ENCODE results near the gene CLDN11. TPM values are rescaled to one million over a fixed set of nuclear protein-coding genes. Genes with fewer than 3 reads are reported as not detected.
A peak's percentile ranks its signal among the peaks of the same experiment; 100 is the strongest.

The CLDN11 gene
- total RNA-seq, 3 donors from 2014 or later = 0.19 to 0.38 (median 0.32) TPM

- H3K4me1 Mint-ChIP-seq (ENCODE audit: low read depth) = peaks cover 19% of the 10 kb centered on the region
- no peaks in the 10 kb centered on the region for H3K9me3 Mint-ChIP-seq
- peaks cover 46% of the 10 kb centered on the region for H3K27me3 Mint-ChIP-seq (ENCODE audit: low read depth)
- no peaks in the 10 kb centered on the region for H3K36me3 Mint-ChIP-seq (ENCODE audit: insufficient read depth)
- DNase-seq (no peak), ATAC-seq (no peak)
- peak overlapping the region; percentile 33 for H3K4me3 Mint-ChIP-seq
Observed at GRCh38 chr3:170420307-170420821, 1.7 kb downstream of the CLDN11 start.

GRCh38 chr3:170421111-170421641 is 2.5 kb downstream of the CLDN11 start:
- H3K27me3 Mint-ChIP-seq (ENCODE audit: low read depth) = peaks cover 43% of the 10 kb centered on the region
- no peaks in the 10 kb centered on the region for H3K9me3 Mint-ChIP-seq
- no peak overlapping the region for H3K4me3 Mint-ChIP-seq
- peaks cover 19% of the 10 kb centered on the region for H3K4me1 Mint-ChIP-seq (ENCODE audit: low read depth)
- ATAC-seq (no peak), DNase-seq (no peak)
- H3K36me3 Mint-ChIP-seq (ENCODE audit: insufficient read depth) = no peaks in the 10 kb centered on the region

GRCh38 chr3:170421758-170422157 is 3.1 kb downstream of the CLDN11 start:
- H3K27me3 Mint-ChIP-seq (ENCODE audit: low read depth) = peaks cover 43% of the 10 kb centered on the region
- H3K36me3 Mint-ChIP-seq (ENCODE audit: insufficient read depth) = no peaks in the 10 kb centered on the region
- H3K4me3 Mint-ChIP-seq = no peak overlapping the region
- DNase-seq (no peak), ATAC-seq (no peak)
- H3K4me1 Mint-ChIP-seq (ENCODE audit: low read depth) = peaks cover 19% of the 10 kb centered on the region
- H3K9me3 Mint-ChIP-seq = no peaks in the 10 kb centered on the region

- no peak overlapping the region for H3K4me3 Mint-ChIP-seq
- no peaks in the 10 kb centered on the region for H3K36me3 Mint-ChIP-seq (ENCODE audit: insufficient read depth)
- no peaks in the 10 kb centered on the region for H3K9me3 Mint-ChIP-seq
- peaks cover 17% of the 10 kb centered on the region for H3K4me1 Mint-ChIP-seq (ENCODE audit: low read depth)
- peaks cover 32% of the 10 kb centered on the region for H3K27me3 Mint-ChIP-seq (ENCODE audit: low read depth)
- DNase-seq (no peak), ATAC-seq (no peak)
Observed at GRCh38 chr3:170423001-170423615, 4.4 kb downstream of the CLDN11 start.

- H3K9me3 Mint-ChIP-seq = no peaks in the 10 kb centered on the region
- H3K27me3 Mint-ChIP-seq (ENCODE audit: low read depth) = peaks cover 19% of the 10 kb centered on the region
- no peak for ATAC-seq
- H3K4me3 Mint-ChIP-seq = no peak overlapping the region
- H3K36me3 Mint-ChIP-seq (ENCODE audit: insufficient read depth) = no peaks in the 10 kb centered on the region
- no peak for DNase-seq
- peaks cover 23% of the 10 kb centered on the region for H3K4me1 Mint-ChIP-seq (ENCODE audit: low read depth)
Observed at GRCh38 chr3:170424879-170425278, 6.2 kb downstream of the CLDN11 start.

GRCh38 chr3:170425491-170426239 is 7.0 kb downstream of the CLDN11 start:
- H3K4me3 Mint-ChIP-seq = no peak overlapping the region
- ATAC-seq = no peak

GRCh38 chr3:170426240-170426797 is 7.7 kb downstream of the CLDN11 start:
- Mint-ChIP-seq H3K9me3 (no peaks in the 10 kb centered on the region), H3K36me3 (ENCODE audit: insufficient read depth) (no peaks in the 10 kb centered on the region), H3K4me3 (no peak overlapping the region), H3K27me3 (ENCODE audit: low read depth) (peaks cover 8% of the 10 kb centered on the region), H3K4me1 (ENCODE audit: low read depth) (peaks cover 17% of the 10 kb centered on the region)
- ATAC-seq (no peak), DNase-seq (no peak)

More at GRCh38 chr3:170425491-170426239, 7.0 kb downstream of the CLDN11 start:
- Mint-ChIP-seq H3K27me3 (ENCODE audit: low read depth) (peaks cover 13% of the 10 kb centered on the region), H3K36me3 (ENCODE audit: insufficient read depth) (no peaks in the 10 kb centered on the region), H3K9me3 (no peaks in the 10 kb centered on the region), H3K4me1 (ENCODE audit: low read depth) (peaks cover 17% of the 10 kb centered on the region)
- DNase-seq = no peak

- ATAC-seq (no peak), DNase-seq (no peak)
- no peaks in the 10 kb centered on the region for H3K27me3 Mint-ChIP-seq (ENCODE audit: low read depth)
- H3K4me1 Mint-ChIP-seq (ENCODE audit: low read depth) = peaks cover 17% of the 10 kb centered on the region
- H3K36me3 Mint-ChIP-seq (ENCODE audit: insufficient read depth) = no peaks in the 10 kb centered on the region
- H3K4me3 Mint-ChIP-seq = no peak overlapping the region
- H3K9me3 Mint-ChIP-seq = no peaks in the 10 kb centered on the region
Observed at GRCh38 chr3:170428095-170428494, 9.4 kb downstream of the CLDN11 start.

- no peaks in the 10 kb centered on the region for H3K27me3 Mint-ChIP-seq (ENCODE audit: low read depth)
- H3K4me3 Mint-ChIP-seq = no peak overlapping the region
- no peaks in the 10 kb centered on the region for H3K9me3 Mint-ChIP-seq
- H3K4me1 Mint-ChIP-seq (ENCODE audit: low read depth) = peaks cover 17% of the 10 kb centered on the region
- DNase-seq (no peak), ATAC-seq (peak; percentile 30 to 38)
- no peaks in the 10 kb centered on the region for H3K36me3 Mint-ChIP-seq (ENCODE audit: insufficient read depth)
Observed at GRCh38 chr3:170429050-170429449, 10.4 kb downstream of the CLDN11 start.

- DNase-seq (no peak), ATAC-seq (no peak)
- Mint-ChIP-seq H3K36me3 (ENCODE audit: insufficient read depth) (no peaks in the 10 kb centered on the region), H3K27me3 (ENCODE audit: low read depth) (no peaks in the 10 kb centered on the region), H3K4me3 (no peak overlapping the region), H3K9me3 (no peaks in the 10 kb centered on the region), H3K4me1 (ENCODE audit: low read depth) (peaks cover 17% of the 10 kb centered on the region)
Observed at GRCh38 chr3:170431054-170431453, 12.4 kb downstream of the CLDN11 start.

GRCh38 chr3:170432416-170432815 is 13.7 kb downstream of the CLDN11 start:
- no peak for DNase-seq
- Mint-ChIP-seq H3K9me3 (no peaks in the 10 kb centered on the region), H3K4me3 (no peak overlapping the region), H3K4me1 (ENCODE audit: low read depth) (peaks cover 17% of the 10 kb centered on the region), H3K36me3 (ENCODE audit: insufficient read depth) (no peaks in the 10 kb centered on the region), H3K27me3 (ENCODE audit: low read depth) (no peaks in the 10 kb centered on the region)
- ATAC-seq = no peak

- Mint-ChIP-seq H3K4me1 (ENCODE audit: low read depth) (no peaks in the 10 kb centered on the region), H3K4me3 (no peak overlapping the region)
- ATAC-seq = no peak
Observed at GRCh38 chr3:170436697-170437096, 18.0 kb downstream of the CLDN11 start.

GRCh38 chr3:170437176-170437575 is 18.5 kb downstream of the CLDN11 start:
- no peak for ATAC-seq
- no peak for DNase-seq
- no peaks in the 10 kb centered on the region for H3K9me3 Mint-ChIP-seq
- no peaks in the 10 kb centered on the region for H3K36me3 Mint-ChIP-seq (ENCODE audit: insufficient read depth)
- no peak overlapping the region for H3K4me3 Mint-ChIP-seq
- H3K4me1 Mint-ChIP-seq (ENCODE audit: low read depth) = no peaks in the 10 kb centered on the region
- peaks cover 13% of the 10 kb centered on the region for H3K27me3 Mint-ChIP-seq (ENCODE audit: low read depth)

More at GRCh38 chr3:170436697-170437096, 18.0 kb downstream of the CLDN11 start:
- no peak for DNase-seq
- no peaks in the 10 kb centered on the region for H3K36me3 Mint-ChIP-seq (ENCODE audit: insufficient read depth)
- H3K9me3 Mint-ChIP-seq = no peaks in the 10 kb centered on the region
- peaks cover 12% of the 10 kb centered on the region for H3K27me3 Mint-ChIP-seq (ENCODE audit: low read depth)

- H3K36me3 Mint-ChIP-seq (ENCODE audit: insufficient read depth) = no peaks in the 10 kb centered on the region
- ATAC-seq (no peak), DNase-seq (no peak)
- no peaks in the 10 kb centered on the region for H3K4me1 Mint-ChIP-seq (ENCODE audit: low read depth)
- H3K9me3 Mint-ChIP-seq = no peaks in the 10 kb centered on the region
- H3K27me3 Mint-ChIP-seq (ENCODE audit: low read depth) = peaks cover 18% of the 10 kb centered on the region
- H3K4me3 Mint-ChIP-seq = no peak overlapping the region
Observed at GRCh38 chr3:170437696-170438407, 19.2 kb downstream of the CLDN11 start.
